Peyer's patch (tissue), 4 donors: ENCODE data around the gene ACTL7B.

Experiments
- CTCF ChIP-seq, 6 experiments: fragments of 450-650 bp in 4 of 6; fragments of 200-600 bp in 2 of 6; sonication (generic) in 1 of 6; IDR thresholded peaks; one replicate each; pipeline ENCODE4 v1.5.1; 2017 to 2019; ENCODE audit warnings: antibody characterized with exemption in 6 of 6, mild to moderate bottlenecking in 3 of 6, moderate library complexity in 1 of 6
- POLR2A ChIP-seq, 2 donors: fragments of 450-650 bp; IDR thresholded peaks; one replicate each; pipeline ENCODE4 v1.5.1; 2017; ENCODE audit warnings: antibody characterized with exemption in 2 of 2, mild to moderate bottlenecking in 2 of 2, moderate library complexity in 2 of 2

- TF ChIP-seq CTCF (IDR thresholded peaks at IDR 0.05), result no peak
- no peak for TF ChIP-seq POLR2A (IDR thresholded peaks at IDR 0.05)
These were observed 1.7 kb downstream of the ACTL7B start for GRCh38 chr9:108854094-108854493.
